ENCODE measurements around the gene SERPINF2.
"Not testable (repeated sequence)": the region's sequence is repeated elsewhere in the genome, so short reads cannot be mapped to it uniquely, and the experiment has no call there.

SERPINF2 gene

DNA sequence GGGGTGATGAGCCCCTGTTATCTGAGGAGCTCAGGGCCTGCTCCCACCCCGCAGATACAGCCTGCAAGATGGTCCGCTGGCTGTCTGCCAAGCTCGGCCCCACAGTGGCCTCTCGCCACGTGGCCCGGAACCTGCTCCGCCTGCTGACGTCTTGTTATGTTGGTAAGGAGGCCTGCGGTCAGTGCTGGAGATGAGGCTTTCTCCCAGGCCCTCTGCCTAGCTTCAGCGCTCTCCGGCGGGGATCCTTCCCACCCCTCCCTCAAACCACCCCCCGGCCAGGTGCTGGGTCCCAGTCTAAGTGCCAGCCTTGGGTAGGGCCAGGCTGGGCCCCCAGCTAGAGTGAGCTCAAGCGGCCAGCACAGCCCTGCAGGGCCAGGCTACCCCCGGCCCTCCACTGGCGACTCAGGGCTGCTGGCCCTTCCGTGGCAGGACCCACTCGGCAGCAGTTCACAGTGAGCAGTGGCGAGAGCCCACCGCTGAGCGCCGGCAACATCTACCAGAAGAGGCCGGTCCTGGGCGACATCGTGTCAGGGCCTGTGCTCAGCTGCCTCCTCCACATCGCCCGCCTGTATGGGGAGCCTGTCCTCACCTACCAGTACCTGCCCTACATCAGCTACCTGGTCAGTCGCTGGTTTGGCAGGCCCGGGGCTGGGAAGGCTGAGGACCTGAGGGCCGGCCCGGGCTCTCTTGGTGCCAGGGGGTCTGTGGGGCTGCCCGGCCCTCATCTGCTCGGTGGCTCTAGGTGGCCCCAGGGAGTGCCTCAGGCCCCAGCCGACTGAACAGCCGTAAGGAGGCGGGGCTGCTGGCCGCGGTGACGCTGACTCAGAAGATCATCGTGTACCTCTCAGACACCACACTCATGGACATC is 12.1 kb upstream of the SERPINF2 start:
- no peak overlapping the region for H3K27ac ChIP-seq (ENCODE audit: low read length)
- H3K36me3 ChIP-seq (ENCODE audit: control insufficient read depth, low read depth, low read length), result no peaks in the 10 kb centered on the region
- no peaks in the 10 kb centered on the region for H3K27me3 ChIP-seq (ENCODE audit: control insufficient read depth, insufficient read depth, low read length)
- H3K4me3 ChIP-seq (ENCODE audit: low read length), result no peak overlapping the region
- H3K9me3 ChIP-seq (ENCODE audit: control insufficient read depth, low read depth, low read length), result no peaks in the 10 kb centered on the region
- no peak overlapping the region for H3K9ac ChIP-seq (ENCODE audit: low read length)
- H3K4me1 ChIP-seq (ENCODE audit: control insufficient read depth, low read depth, low read length), result no peaks in the 10 kb centered on the region

DNA sequence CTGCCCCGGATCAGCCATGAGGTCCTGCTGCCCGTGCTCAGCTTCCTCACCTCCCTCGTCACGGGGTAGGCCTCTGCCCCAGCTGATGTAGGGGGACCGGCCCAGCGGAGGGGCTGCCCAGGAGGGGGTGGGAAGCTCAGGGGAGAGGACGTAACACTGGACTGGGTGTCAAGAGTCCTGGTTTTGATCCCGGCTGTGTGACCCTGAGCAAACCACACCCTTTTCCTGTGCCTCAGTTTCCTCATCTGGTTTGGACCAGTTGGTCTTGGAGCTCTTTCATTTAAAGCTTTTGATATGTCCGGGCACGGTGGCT is 11.5 kb upstream of the SERPINF2 start:
- Histone ChIP-seq H3K9ac (ENCODE audit: low read length) (no peak overlapping the region), H3K9me3 (ENCODE audit: control insufficient read depth, low read depth, low read length) (no peaks in the 10 kb centered on the region), H3K27me3 (ENCODE audit: control insufficient read depth, insufficient read depth, low read length) (no peaks in the 10 kb centered on the region), H3K27ac (ENCODE audit: low read length) (no peak overlapping the region), H3K4me1 (ENCODE audit: control insufficient read depth, low read depth, low read length) (peaks cover under 1% of the 10 kb centered on the region), H3K4me3 (ENCODE audit: low read length) (no peak overlapping the region), H3K36me3 (ENCODE audit: control insufficient read depth, low read depth, low read length) (no peaks in the 10 kb centered on the region)

DNA sequence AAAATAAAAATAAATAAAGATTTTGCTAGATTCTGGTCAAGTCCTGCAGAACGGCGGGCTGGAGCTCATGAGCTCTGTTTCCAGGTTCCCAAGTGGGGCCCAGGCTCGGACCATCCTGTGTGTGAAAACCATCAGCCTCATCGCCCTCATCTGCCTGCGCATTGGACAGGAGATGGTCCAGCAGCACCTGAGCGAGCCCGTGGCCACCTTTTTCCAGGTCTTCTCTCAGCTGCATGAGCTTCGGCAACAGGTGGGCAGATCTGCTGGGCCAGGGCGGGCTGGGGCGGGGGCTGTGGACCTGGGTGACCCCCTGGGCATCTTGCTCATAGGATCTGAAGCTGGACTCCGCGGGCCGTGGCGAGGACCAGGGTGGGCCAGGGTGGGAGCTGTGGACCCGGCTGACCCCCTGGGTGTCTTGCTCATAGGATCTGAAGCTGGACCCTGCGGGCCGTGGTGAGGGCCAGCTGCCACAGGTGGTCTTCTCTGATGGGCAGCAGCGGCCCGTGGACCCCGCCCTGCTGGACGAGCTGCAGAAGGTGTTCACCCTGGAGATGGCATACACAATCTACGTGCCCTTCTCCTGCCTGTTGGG is 10.3 kb upstream of the SERPINF2 start:
- no peaks in the 10 kb centered on the region for H3K36me3 ChIP-seq (ENCODE audit: control insufficient read depth, low read depth, low read length)
- H3K27ac ChIP-seq (ENCODE audit: low read length), result no peak overlapping the region
- no peaks in the 10 kb centered on the region for H3K9me3 ChIP-seq (ENCODE audit: control insufficient read depth, low read depth, low read length)
- H3K4me3 ChIP-seq (ENCODE audit: low read length), result no peak overlapping the region
- no peaks in the 10 kb centered on the region for H3K27me3 ChIP-seq (ENCODE audit: control insufficient read depth, insufficient read depth, low read length)
- peaks cover 3% of the 10 kb centered on the region for H3K4me1 ChIP-seq (ENCODE audit: control insufficient read depth, low read depth, low read length)
- no peak overlapping the region for H3K9ac ChIP-seq (ENCODE audit: low read length)

DNA sequence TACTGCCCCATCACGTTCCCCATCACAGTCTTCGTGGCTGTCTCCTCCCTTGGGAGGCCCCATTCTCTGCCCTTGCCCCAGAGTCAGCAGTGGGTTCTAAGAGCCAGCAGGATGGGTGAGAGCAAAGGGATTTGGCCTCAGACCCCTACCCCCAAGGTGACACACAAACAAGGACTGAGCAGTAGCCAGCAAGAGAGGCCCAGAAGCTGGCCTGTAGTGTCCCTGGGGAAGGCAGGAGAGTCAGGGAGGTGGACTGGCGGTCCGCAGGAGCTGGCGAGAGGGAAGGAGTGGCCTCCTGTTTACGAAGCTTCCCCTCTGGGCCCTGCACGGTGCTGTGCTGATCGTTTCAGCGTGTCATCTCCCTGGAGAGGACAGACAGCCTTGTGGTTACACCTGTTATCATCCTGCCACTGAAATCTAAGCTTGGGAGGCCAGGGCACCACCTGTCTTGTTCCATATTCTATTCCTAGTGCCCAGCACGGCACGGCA is 9.8 kb upstream of the SERPINF2 start:
- Histone ChIP-seq H3K4me3 (ENCODE audit: low read length) (no peak overlapping the region), H3K9me3 (ENCODE audit: control insufficient read depth, low read depth, low read length) (no peaks in the 10 kb centered on the region), H3K9ac (ENCODE audit: low read length) (no peak overlapping the region), H3K4me1 (ENCODE audit: control insufficient read depth, low read depth, low read length) (peaks cover 3% of the 10 kb centered on the region), H3K36me3 (ENCODE audit: control insufficient read depth, low read depth, low read length) (no peaks in the 10 kb centered on the region), H3K27me3 (ENCODE audit: control insufficient read depth, insufficient read depth, low read length) (no peaks in the 10 kb centered on the region), H3K27ac (ENCODE audit: low read length) (no peak overlapping the region)

DNA sequence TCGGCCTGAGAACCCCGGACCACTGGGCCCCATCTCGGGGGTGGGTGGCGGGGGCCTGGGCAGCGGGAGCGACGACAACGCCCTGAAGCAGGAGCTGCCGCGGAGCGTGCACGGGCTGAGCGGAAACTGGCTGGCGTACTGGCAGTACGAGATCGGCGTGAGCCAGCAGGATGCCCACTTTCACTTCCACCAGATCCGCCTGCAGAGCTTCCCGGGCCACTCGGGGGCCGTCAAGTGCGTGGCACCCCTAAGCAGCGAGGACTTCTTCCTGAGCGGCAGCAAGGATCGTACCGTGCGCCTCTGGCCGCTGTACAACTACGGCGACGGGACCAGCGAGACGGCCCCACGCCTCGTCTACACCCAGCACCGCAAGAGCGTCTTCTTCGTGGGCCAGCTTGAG is 8.9 kb upstream of the SERPINF2 start:
- peaks cover 3% of the 10 kb centered on the region for H3K4me1 ChIP-seq (ENCODE audit: control insufficient read depth, low read depth, low read length)
- H3K27me3 ChIP-seq (ENCODE audit: control insufficient read depth, insufficient read depth, low read length), result no peaks in the 10 kb centered on the region

DNA sequence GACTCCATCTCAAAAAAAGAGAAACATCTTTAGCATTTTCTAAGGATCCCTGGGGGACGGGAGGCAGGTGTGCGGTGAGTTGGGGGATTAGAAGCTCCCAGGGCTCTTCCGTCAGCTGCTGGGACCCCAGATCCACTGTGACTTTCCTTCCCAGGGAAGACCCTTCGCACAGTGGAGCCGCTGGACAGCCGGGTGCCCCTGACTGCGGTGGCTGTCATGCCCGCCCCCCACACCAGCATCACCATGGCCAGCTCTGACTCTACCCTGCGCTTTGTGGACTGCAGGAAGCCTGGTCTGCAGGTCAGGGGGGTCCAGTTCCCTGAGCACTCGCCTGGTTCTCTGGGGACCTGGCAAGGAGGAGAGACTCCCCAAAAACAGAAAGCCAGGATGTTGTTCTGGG is 7.3 kb upstream of the SERPINF2 start:
- Histone ChIP-seq H3K4me3 (ENCODE audit: low read length) (no peak overlapping the region), H3K27ac (ENCODE audit: low read length) (no peak overlapping the region), H3K4me1 (ENCODE audit: control insufficient read depth, low read depth, low read length) (peaks cover 3% of the 10 kb centered on the region), H3K9ac (ENCODE audit: low read length) (no peak overlapping the region), H3K36me3 (ENCODE audit: control insufficient read depth, low read depth, low read length) (no peaks in the 10 kb centered on the region), H3K9me3 (ENCODE audit: control insufficient read depth, low read depth, low read length) (no peaks in the 10 kb centered on the region), H3K27me3 (ENCODE audit: control insufficient read depth, insufficient read depth, low read length) (no peaks in the 10 kb centered on the region)

More for the DNA sequence above, 8.9 kb upstream of the SERPINF2 start:
- no peak overlapping the region for H3K4me3 ChIP-seq (ENCODE audit: low read length)
- no peaks in the 10 kb centered on the region for H3K9me3 ChIP-seq (ENCODE audit: control insufficient read depth, low read depth, low read length)
- no peak overlapping the region for H3K27ac ChIP-seq (ENCODE audit: low read length)
- H3K9ac ChIP-seq (ENCODE audit: low read length), result no peak overlapping the region
- H3K36me3 ChIP-seq (ENCODE audit: control insufficient read depth, low read depth, low read length), result no peaks in the 10 kb centered on the region

DNA sequence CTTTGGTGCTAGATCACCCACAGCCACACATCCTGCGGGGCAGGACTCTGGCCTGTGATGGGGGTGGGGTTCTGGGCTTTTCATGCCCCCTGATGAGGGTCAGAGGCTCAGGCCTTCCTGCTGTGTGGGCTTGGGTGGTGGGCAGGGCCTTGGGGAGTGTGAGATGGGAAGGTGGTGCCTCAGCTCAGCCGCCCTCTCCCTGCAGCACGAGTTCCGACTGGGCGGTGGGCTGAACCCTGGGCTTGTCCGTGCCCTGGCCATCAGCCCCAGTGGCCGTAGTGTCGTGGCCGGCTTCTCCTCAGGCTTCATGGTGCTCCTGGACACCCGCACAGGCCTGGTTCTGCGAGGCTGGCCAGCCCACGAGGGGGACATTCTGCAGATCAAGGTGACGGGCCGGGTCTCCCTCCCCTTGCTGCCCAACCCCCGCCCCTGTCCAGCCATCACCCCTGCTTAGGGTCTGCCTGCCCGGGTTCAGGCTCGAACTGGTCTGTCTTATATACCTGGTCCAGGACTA is 6.8 kb upstream of the SERPINF2 start:
- no peaks in the 10 kb centered on the region for H3K9me3 ChIP-seq (ENCODE audit: control insufficient read depth, low read depth, low read length)
- H3K27ac ChIP-seq (ENCODE audit: low read length), result no peak overlapping the region
- H3K27me3 ChIP-seq (ENCODE audit: control insufficient read depth, insufficient read depth, low read length), result no peaks in the 10 kb centered on the region
- H3K4me1 ChIP-seq (ENCODE audit: control insufficient read depth, low read depth, low read length), result peaks cover 3% of the 10 kb centered on the region
- H3K4me3 ChIP-seq (ENCODE audit: low read length), result no peak overlapping the region
- H3K36me3 ChIP-seq (ENCODE audit: control insufficient read depth, low read depth, low read length), result no peaks in the 10 kb centered on the region
- no peak overlapping the region for H3K9ac ChIP-seq (ENCODE audit: low read length)

DNA sequence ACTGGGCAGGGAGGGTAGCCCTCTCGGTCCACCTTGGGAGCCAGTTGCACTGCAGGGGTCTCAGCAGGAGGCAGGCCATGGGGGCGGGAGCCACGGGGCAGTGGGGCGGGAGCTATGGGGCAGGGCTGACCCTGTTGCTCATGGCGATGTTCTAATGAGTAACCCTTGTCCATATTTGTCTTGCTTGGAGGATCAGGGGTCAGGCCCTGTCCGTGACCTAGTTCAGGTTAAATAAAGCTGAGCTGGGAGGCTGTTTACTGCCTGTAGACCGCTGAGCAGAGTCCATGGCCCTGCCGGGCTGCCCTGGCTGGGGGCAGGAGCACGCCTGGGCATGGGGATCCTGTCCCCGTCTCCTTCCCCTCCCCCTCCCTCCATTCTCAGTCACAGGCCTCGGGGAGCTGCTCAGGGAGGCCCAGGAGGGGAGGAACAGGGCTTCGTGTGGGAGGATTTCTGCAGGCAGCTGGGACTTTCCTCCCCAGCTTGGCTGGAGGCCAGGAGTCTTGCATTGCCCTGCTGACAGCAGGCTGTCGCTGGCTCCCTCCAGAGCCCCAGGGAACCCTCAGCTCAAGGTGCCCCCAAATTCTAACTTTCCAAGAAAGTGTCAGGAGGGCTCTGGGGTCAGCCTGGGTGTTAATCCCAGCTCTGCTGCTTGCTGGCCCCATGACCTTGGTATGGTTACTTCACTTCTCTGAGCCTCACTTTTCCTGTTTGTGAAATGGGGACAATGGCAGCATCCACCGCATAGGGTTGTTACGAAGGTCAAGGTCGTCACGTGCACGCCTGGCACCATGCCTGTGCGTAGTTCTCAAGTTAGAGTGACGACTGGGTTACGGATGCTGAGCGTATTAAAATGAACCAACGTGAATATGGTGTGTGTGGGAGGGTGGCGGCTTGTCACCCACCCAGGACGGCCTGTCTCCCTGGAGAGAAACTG is 6.1 kb upstream of the SERPINF2 start:
- no peak overlapping the region for H3K9ac ChIP-seq (ENCODE audit: low read length)
- no peaks in the 10 kb centered on the region for H3K36me3 ChIP-seq (ENCODE audit: control insufficient read depth, low read depth, low read length)
- H3K27ac ChIP-seq (ENCODE audit: low read length), result no peak overlapping the region
- peaks cover 3% of the 10 kb centered on the region for H3K4me1 ChIP-seq (ENCODE audit: control insufficient read depth, low read depth, low read length)
- H3K4me3 ChIP-seq (ENCODE audit: low read length), result no peak overlapping the region
- no peaks in the 10 kb centered on the region for H3K9me3 ChIP-seq (ENCODE audit: control insufficient read depth, low read depth, low read length)
- no peaks in the 10 kb centered on the region for H3K27me3 ChIP-seq (ENCODE audit: control insufficient read depth, insufficient read depth, low read length)

GRCh38 chr17:1737531-1738291 is 5.0 kb upstream of the SERPINF2 start:
- no peaks in the 10 kb centered on the region for H3K36me3 ChIP-seq (ENCODE audit: control insufficient read depth, low read depth, low read length)
- no peaks in the 10 kb centered on the region for H3K9me3 ChIP-seq (ENCODE audit: control insufficient read depth, low read depth, low read length)
- no peaks in the 10 kb centered on the region for H3K27me3 ChIP-seq (ENCODE audit: control insufficient read depth, insufficient read depth, low read length)
- peaks cover 3% of the 10 kb centered on the region for H3K4me1 ChIP-seq (ENCODE audit: control insufficient read depth, low read depth, low read length)
- H3K9ac ChIP-seq (ENCODE audit: low read length), result no peak overlapping the region
- no peak overlapping the region for H3K27ac ChIP-seq (ENCODE audit: low read length)
- no peak overlapping the region for H3K4me3 ChIP-seq (ENCODE audit: low read length)

GRCh38 chr17:1741899-1742298 is 772 bp upstream of the SERPINF2 start:
- not testable (repeated sequence) for H3K27me3 ChIP-seq (ENCODE audit: control insufficient read depth, insufficient read depth, low read length); H3K36me3 ChIP-seq (ENCODE audit: control insufficient read depth, low read depth, low read length); H3K9ac ChIP-seq (ENCODE audit: low read length); H3K9me3 ChIP-seq (ENCODE audit: control insufficient read depth, low read depth, low read length); H3K4me1 ChIP-seq (ENCODE audit: control insufficient read depth, low read depth, low read length); H3K27ac ChIP-seq (ENCODE audit: low read length); H3K4me3 ChIP-seq (ENCODE audit: low read length)

GRCh38 chr17:1743088-1743439 is 393 bp downstream of the SERPINF2 start:
- H3K4me1 ChIP-seq (ENCODE audit: control insufficient read depth, low read depth, low read length), result no peaks in the 10 kb centered on the region

More at GRCh38 chr17:1743088-1743439, 393 bp downstream of the SERPINF2 start:
- no peaks in the 10 kb centered on the region for H3K36me3 ChIP-seq (ENCODE audit: control insufficient read depth, low read depth, low read length)
- no peaks in the 10 kb centered on the region for H3K9me3 ChIP-seq (ENCODE audit: control insufficient read depth, low read depth, low read length)
- no peak overlapping the region for H3K9ac ChIP-seq (ENCODE audit: low read length)
- no peaks in the 10 kb centered on the region for H3K27me3 ChIP-seq (ENCODE audit: control insufficient read depth, insufficient read depth, low read length)
- no peak overlapping the region for H3K27ac ChIP-seq (ENCODE audit: low read length)
- no peak overlapping the region for H3K4me3 ChIP-seq (ENCODE audit: low read length)
